ENCODE measurements around the gene AFF3. TPM values are rescaled to one million over a fixed set of nuclear protein-coding genes. Genes with fewer than 3 reads are reported as not detected.

Gene AFF3
- total and polyA plus RNA-seq, 3 donors from 2014 or later: 18.0 to 34.4 (median 27.1) TPM

DNA sequence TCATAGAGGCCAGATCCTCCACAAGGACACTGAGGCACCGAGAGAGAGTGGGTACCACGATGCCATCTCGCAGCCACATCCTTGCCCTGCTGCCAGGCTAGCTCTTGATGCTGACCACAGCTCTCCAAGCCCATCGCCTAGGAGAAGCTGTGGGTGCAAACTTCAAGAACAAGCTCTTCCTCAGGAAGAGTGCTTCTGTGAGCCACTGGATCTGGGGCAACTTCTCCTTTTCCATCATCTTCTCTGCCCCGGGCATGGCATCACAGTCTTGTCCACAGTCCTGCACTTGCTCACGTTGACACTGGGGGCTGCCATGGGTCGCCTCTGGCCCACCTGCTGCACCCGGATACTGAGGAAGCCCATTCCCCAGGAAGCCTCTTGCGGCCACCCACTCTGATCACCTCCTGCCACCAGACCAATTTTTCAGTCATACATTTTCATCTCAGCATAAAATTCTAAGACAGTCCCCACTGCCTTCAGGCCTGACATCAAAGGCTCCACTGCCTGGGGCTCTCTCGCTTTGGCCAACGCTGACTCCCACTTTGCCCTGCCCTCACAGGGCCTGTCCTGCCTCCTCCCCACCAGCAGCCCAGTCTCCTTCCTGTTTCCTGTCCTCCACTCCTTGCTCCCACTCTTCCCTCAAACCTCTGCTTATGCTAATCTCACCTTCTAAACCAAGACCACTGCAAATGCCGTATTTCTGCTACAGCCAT lies 243.9 kb downstream of the AFF3 start:
- intact Hi-C loops (cut with DNase I; ENCODE audit: low total_unique reads): no loop called here
- WGBS, 2 donors: 90 to 92% methylated on average over 9 to 12 of the region's 12 CpGs
- no peak for DNase-seq
- Histone ChIP-seq H3K27me3 (no peaks in the 10 kb centered on the region), H3K9me3 (no peaks in the 10 kb centered on the region), H3K27ac (no peak overlapping the region), H3K4me1 (no peaks in the 10 kb centered on the region), H3K36me3 (ENCODE audit: low read depth, missing control alignments) (no peaks in the 10 kb centered on the region), H3K4me3 (no peak overlapping the region)
- no peak for TF ChIP-seq POLR2A (IDR thresholded peaks at IDR 0.05)
- TF ChIP-seq, protein P1, sequence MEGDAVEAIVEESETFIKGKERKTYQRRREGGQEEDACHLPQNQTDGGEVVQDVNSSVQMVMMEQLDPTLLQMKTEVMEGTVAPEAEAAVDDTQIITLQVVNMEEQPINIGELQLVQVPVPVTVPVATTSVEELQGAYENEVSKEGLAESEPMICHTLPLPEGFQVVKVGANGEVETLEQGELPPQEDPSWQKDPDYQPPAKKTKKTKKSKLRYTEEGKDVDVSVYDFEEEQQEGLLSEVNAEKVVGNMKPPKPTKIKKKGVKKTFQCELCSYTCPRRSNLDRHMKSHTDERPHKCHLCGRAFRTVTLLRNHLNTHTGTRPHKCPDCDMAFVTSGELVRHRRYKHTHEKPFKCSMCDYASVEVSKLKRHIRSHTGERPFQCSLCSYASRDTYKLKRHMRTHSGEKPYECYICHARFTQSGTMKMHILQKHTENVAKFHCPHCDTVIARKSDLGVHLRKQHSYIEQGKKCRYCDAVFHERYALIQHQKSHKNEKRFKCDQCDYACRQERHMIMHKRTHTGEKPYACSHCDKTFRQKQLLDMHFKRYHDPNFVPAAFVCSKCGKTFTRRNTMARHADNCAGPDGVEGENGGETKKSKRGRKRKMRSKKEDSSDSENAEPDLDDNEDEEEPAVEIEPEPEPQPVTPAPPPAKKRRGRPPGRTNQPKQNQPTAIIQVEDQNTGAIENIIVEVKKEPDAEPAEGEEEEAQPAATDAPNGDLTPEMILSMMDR (IDR thresholded peaks at IDR 0.05): no peak

DNA sequence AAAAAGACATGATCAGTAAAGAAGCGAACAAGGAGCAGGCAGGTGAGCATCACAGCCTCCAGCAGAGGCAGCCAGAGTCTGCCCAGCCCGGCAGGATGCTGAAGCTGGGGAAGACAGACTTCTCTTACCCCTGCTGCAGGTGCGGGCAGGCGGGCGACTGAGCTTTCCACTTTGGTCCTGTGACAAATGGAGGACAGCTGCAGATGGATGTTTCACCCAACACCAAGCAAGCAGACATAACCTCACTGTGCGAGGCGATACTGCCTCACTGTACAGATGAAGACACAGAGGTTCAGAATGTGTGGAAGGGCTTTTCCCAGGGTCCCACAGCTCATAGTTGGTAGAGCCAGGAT lies 251.0 kb downstream of the AFF3 start:
- Histone ChIP-seq H3K27ac (no peak overlapping the region), H3K4me1 (peaks cover 4% of the 10 kb centered on the region), H3K4me3 (no peak overlapping the region), H3K9me3 (no peaks in the 10 kb centered on the region), H3K27me3 (no peaks in the 10 kb centered on the region), H3K36me3 (ENCODE audit: low read depth, missing control alignments) (no peaks in the 10 kb centered on the region)
- intact Hi-C loops (cut with DNase I; ENCODE audit: low total_unique reads): no loop called here
- DNase-seq: no peak
- TF ChIP-seq POLR2A (IDR thresholded peaks at IDR 0.05): no peak
- TF ChIP-seq, protein P1 (IDR thresholded peaks at IDR 0.05): no peak
- WGBS, 2 donors: 94 to 95% methylated on average over 5 to 7 of the region's 7 CpGs

DNA sequence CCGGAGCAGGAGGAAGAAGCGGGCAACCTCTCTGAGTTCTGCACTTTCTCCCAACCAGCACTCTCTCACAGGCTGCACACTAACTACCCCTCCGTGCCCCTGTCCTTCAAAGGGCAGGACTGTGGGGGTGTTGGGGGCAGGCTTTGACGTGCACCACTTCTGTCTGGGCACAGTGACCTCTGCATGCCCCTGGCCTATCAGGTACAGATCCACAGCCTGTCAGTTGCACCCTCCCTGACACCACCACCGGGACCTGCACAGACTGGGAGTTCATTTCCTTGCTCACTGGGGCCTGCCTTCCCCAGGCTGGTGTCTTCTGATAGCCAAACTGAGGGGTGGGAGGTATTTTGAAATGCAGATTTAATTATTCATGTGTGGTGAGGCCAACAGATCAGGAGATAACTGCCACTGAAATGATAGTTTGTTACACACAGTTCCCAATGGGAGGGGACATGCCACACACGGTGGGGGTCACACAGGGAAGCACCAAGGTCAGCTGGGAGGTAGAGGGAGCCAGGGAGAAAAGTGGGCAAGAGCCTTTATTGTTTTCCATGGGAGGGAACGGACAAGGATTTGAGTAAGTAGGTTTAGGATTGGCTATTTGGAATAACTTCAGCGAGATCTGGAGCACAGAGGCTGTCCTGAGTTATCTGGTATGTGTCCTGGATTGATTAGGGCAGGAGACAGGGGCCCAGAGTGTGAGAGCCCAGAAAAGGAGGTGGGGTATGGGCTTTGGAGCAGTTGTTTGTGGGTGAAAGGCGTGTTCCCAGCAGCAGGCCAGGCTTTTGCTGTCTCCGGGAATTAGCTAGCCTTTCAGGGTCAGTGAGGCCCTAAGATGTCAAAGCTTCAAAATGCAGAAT lies 251.6 kb downstream of the AFF3 start:
- Histone ChIP-seq H3K36me3 (ENCODE audit: low read depth, missing control alignments) (no peaks in the 10 kb centered on the region), H3K27me3 (no peaks in the 10 kb centered on the region), H3K9me3 (no peaks in the 10 kb centered on the region), H3K4me1 (peaks cover 4% of the 10 kb centered on the region), H3K4me3 (no peak overlapping the region), H3K27ac (no peak overlapping the region)
- 64 to 75% methylated on average over 10 of the region's 10 CpGs for WGBS, 2 donors
- no peak for TF ChIP-seq POLR2A (IDR thresholded peaks at IDR 0.05)
- TF ChIP-seq, protein P1 (IDR thresholded peaks at IDR 0.05): no peak
- DNase-seq: no peak
- intact Hi-C loops (cut with DNase I; ENCODE audit: low total_unique reads): no loop called here

DNA sequence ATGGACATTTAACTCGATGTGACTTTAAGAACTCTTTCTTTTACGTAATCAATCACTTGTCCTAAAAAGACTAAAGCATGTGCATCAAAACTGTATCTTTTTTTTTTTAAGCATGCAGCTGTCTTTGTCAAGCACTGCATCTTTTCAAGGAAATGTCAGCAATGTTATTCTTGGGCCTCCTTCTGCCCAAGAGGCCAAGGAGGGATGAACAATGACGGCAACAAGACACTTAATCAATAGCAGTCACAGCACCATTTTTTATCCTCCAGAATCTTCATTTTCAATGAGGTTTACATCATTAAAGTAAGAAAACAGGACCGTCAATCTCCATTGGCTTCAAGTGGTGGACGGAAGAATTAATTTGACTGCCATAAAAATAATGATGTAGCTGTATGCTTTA lies 253.8 kb downstream of the AFF3 start:
- WGBS, 2 donors: 64 to 71% methylated on average over 5 of the region's 5 CpGs
- intact Hi-C loops (cut with DNase I; ENCODE audit: low total_unique reads): no loop called here

More for the DNA sequence above, 253.8 kb downstream of the AFF3 start:
- TF ChIP-seq, protein P1 (IDR thresholded peaks at IDR 0.05): no peak
- TF ChIP-seq POLR2A (IDR thresholded peaks at IDR 0.05): no peak
- H3K4me3 ChIP-seq: no peak overlapping the region
- H3K36me3 ChIP-seq (ENCODE audit: low read depth, missing control alignments): no peaks in the 10 kb centered on the region
- H3K9me3 ChIP-seq: no peaks in the 10 kb centered on the region
- no peak for DNase-seq
- H3K27ac ChIP-seq: no peak overlapping the region
- H3K4me1 ChIP-seq: peaks cover 4% of the 10 kb centered on the region
- H3K27me3 ChIP-seq: no peaks in the 10 kb centered on the region
